Natural killer cell (primary cell): Measurements from ENCODE around the gene SCN10A. TPM values are rescaled to one million over a fixed set of nuclear protein-coding genes. Genes with fewer than 3 reads are reported as not detected.

ENCODE experiments used
- ATAC-seq, 3 donors: fragments of 150-1000 bp in 2 of 3; fragments of 200-7000 bp in 1 of 3; cut with Tn5 transposase; 1 replicate in 1 of 3; 2 replicates in 2 of 3; pipeline ENCODE4 v1.10.0; 2021; ENCODE audit warnings: mild to moderate bottlenecking in 2 of 3, moderate library complexity in 2 of 3
- DNase-seq, 2 donors: peaks; one replicate each; pipeline versions ENCODE4 v3.0.0 to v3.0.0-alpha.2; 2013 to 2021; ENCODE audit warnings: mixed read lengths in 1 of 2
- H3K27ac ChIP-seq: one replicate; pipeline ENCODE4 v1.5.1; 2013; ENCODE audit warnings: mild to moderate bottlenecking, low read length
- H3K27me3 ChIP-seq: one replicate; pipeline ENCODE4 v1.6.1; 2013; ENCODE audit warnings: low read length; ENCODE audit not compliant: control insufficient read depth, insufficient read depth
- H3K36me3 ChIP-seq: one replicate; pipeline ENCODE4 v1.6.1; 2013; ENCODE audit warnings: low read length; ENCODE audit not compliant: control insufficient read depth, insufficient read depth
- H3K4me1 ChIP-seq: one replicate; pipeline ENCODE4 v1.6.1; 2013; ENCODE audit warnings: low read length; ENCODE audit not compliant: control insufficient read depth, insufficient read depth
- H3K4me3 ChIP-seq: one replicate; pipeline ENCODE4 v1.5.1; 2013; ENCODE audit warnings: low read length
- H3K9me3 ChIP-seq: one replicate; pipeline ENCODE4 v1.6.1; 2013; ENCODE audit warnings: low read length; ENCODE audit not compliant: control insufficient read depth, insufficient read depth
- H3K27ac Mint-ChIP-seq, 2 donors: one replicate each; pipeline ENCODE4 v1.8.0; 2022; ENCODE audit warnings: mild to moderate bottlenecking in 2 of 2, mixed read lengths in 2 of 2, moderate library complexity in 1 of 2
- H3K27me3 Mint-ChIP-seq, 2 donors: one replicate each; pipeline ENCODE4 v1.8.0; 2022; ENCODE audit warnings: low read depth in 2 of 2, mixed read lengths in 2 of 2
- H3K36me3 Mint-ChIP-seq: one replicate; pipeline ENCODE4 v1.8.0; 2022; ENCODE audit warnings: mixed read lengths
- H3K4me1 Mint-ChIP-seq, 2 donors: one replicate each; pipeline ENCODE4 v1.8.0; 2022; ENCODE audit warnings: mixed read lengths in 2 of 2
- H3K4me3 Mint-ChIP-seq: one replicate; pipeline ENCODE4 v1.8.0; 2022; ENCODE audit warnings: mild to moderate bottlenecking, moderate library complexity, mixed read lengths
- H3K9me3 Mint-ChIP-seq, 2 donors: one replicate each; pipeline ENCODE4 v1.8.0; 2022; ENCODE audit warnings: mixed read lengths in 2 of 2
- CTCF ChIP-seq: fragments of 200-600 bp; IDR thresholded peaks from one replicate; pipeline ENCODE4 v1.8.0; 2022; ENCODE audit warnings: antibody characterized with exemption
- WGBS: methylation state at CpG from one replicate; pipeline ENCODE4 v1.1.7; 2013; ENCODE audit warnings: missing lambda C conversion rate; ENCODE audit not compliant: insufficient coverage; 5-methylcytosine and 5-hydroxymethylcytosine counted together
- intact Hi-C: fragments of 100-400 bp; cut with micrococcal nuclease; formaldehyde crosslinking; loops from one replicate; pipeline ENCODE4 v1.14.2; 2022
- total RNA-seq, 4 donors: library from RNA; stranded (reverse); fragments of 120-200 nt in 1 of 4; gene quantifications; one replicate each; pipeline versions ENCODE4 v1.2.3 to v1.2.4, GENCODE V29; 2013 to 2022

SCN10A gene
- total RNA-seq, 3 donors from 2014 or later (not counting 1 experiment from before 2014, with no cell fraction given) = not detected

DNA sequence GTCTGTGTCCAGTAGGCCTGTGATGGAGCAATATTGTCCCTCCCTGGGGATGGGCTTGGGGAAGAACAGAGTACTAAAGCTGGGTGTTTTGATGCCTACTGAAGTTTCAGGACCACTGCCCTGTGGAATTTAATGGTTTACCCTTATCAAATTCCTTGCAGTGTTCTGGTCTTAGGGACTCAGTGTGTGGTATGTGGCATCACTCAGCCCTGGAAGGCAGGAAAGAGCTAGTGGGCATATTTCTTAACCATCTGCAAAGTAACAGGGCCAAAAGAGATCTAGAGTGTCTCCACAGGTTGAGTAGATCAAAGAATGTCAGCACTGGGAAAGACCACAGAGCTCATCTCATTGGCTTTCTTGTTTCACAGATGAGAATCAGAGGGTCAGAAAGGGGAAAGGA, 11.8 kb upstream of the SCN10A start:
- no peaks in the 10 kb centered on the region for H3K4me1 Mint-ChIP-seq
- Histone ChIP-seq H3K4me1 (no peaks in the 10 kb centered on the region), H3K4me3 (no peak overlapping the region), H3K27me3 (no peaks in the 10 kb centered on the region), H3K27ac (no peak overlapping the region), H3K36me3 (no peaks in the 10 kb centered on the region), H3K9me3 (no peaks in the 10 kb centered on the region)
- no peaks in the 10 kb centered on the region for H3K9me3 Mint-ChIP-seq
- H3K27ac Mint-ChIP-seq = no peak overlapping the region
- no peak for TF ChIP-seq CTCF
- no peaks in the 10 kb centered on the region for H3K36me3 Mint-ChIP-seq
- intact Hi-C loops = no loop called here
- ATAC-seq (no peak), DNase-seq (no peak)
- H3K27me3 Mint-ChIP-seq = peaks cover 0 to 14% of the 10 kb centered on the region in 2 donors
- H3K4me3 Mint-ChIP-seq = no peak overlapping the region

GRCh38 chr3:38826001-38826400, 10.0 kb upstream of the SCN10A start:
- Histone ChIP-seq H3K27ac (no peak overlapping the region), H3K27me3 (no peaks in the 10 kb centered on the region), H3K4me1 (no peaks in the 10 kb centered on the region), H3K36me3 (no peaks in the 10 kb centered on the region), H3K4me3 (no peak overlapping the region), H3K9me3 (no peaks in the 10 kb centered on the region)
- 81% methylated on average over 2 of the region's 2 CpGs for WGBS
- no peak for DNase-seq
- TF ChIP-seq CTCF = no peak
- Mint-ChIP-seq H3K36me3 (no peaks in the 10 kb centered on the region), H3K4me1 (no peaks in the 10 kb centered on the region), H3K9me3 (no peaks in the 10 kb centered on the region), H3K27ac (no peak overlapping the region), H3K4me3 (no peak overlapping the region), H3K27me3 (peaks cover 0 to 14% of the 10 kb centered on the region in 2 donors)
- ATAC-seq = no peak
- intact Hi-C loops = no loop called here

GRCh38 chr3:38824349-38824748, 8.3 kb upstream of the SCN10A start:
- no peak overlapping the region for H3K4me3 Mint-ChIP-seq
- no peaks in the 10 kb centered on the region for H3K27me3 ChIP-seq
- H3K4me1 ChIP-seq = no peaks in the 10 kb centered on the region
- H3K36me3 ChIP-seq = no peaks in the 10 kb centered on the region
- intact Hi-C loops = no loop called here
- no peak for ATAC-seq
- no peak overlapping the region for H3K27ac ChIP-seq
- H3K9me3 Mint-ChIP-seq = no peaks in the 10 kb centered on the region
- no peak overlapping the region for H3K27ac Mint-ChIP-seq
- H3K27me3 Mint-ChIP-seq = peaks cover 0 to 14% of the 10 kb centered on the region in 2 donors
- no peaks in the 10 kb centered on the region for H3K4me1 Mint-ChIP-seq
- DNase-seq = no peak
- H3K4me3 ChIP-seq = no peak overlapping the region
- no peaks in the 10 kb centered on the region for H3K36me3 Mint-ChIP-seq
- TF ChIP-seq CTCF = no peak
- H3K9me3 ChIP-seq = no peaks in the 10 kb centered on the region
- WGBS = 78% methylated on average over 4 of the region's 4 CpGs

GRCh38 chr3:38823722-38824121, 7.7 kb upstream of the SCN10A start:
- no peak for ATAC-seq
- Mint-ChIP-seq H3K27me3 (peaks cover 0 to 14% of the 10 kb centered on the region in 2 donors), H3K27ac (no peak overlapping the region), H3K4me3 (no peak overlapping the region), H3K36me3 (no peaks in the 10 kb centered on the region), H3K4me1 (no peaks in the 10 kb centered on the region), H3K9me3 (no peaks in the 10 kb centered on the region)
- TF ChIP-seq CTCF = no peak
- Histone ChIP-seq H3K27me3 (no peaks in the 10 kb centered on the region), H3K27ac (no peak overlapping the region), H3K4me1 (no peaks in the 10 kb centered on the region), H3K9me3 (no peaks in the 10 kb centered on the region), H3K4me3 (no peak overlapping the region), H3K36me3 (no peaks in the 10 kb centered on the region)
- intact Hi-C loops = no loop called here
- WGBS = 83% methylated on average over 8 of the region's 8 CpGs
- no peak for DNase-seq
